HS-5 (cell line): ENCODE data around the gene BANP.
"Not testable (repeated sequence)": the region's sequence is repeated elsewhere in the genome, so short reads cannot be mapped to it uniquely, and the experiment has no call there.

Experiments
- DNase-seq: peaks from one replicate; pipeline ENCODE4 v3.0.0-alpha.2; 2012; ENCODE audit warnings: low read depth

The BANP gene

DNA sequence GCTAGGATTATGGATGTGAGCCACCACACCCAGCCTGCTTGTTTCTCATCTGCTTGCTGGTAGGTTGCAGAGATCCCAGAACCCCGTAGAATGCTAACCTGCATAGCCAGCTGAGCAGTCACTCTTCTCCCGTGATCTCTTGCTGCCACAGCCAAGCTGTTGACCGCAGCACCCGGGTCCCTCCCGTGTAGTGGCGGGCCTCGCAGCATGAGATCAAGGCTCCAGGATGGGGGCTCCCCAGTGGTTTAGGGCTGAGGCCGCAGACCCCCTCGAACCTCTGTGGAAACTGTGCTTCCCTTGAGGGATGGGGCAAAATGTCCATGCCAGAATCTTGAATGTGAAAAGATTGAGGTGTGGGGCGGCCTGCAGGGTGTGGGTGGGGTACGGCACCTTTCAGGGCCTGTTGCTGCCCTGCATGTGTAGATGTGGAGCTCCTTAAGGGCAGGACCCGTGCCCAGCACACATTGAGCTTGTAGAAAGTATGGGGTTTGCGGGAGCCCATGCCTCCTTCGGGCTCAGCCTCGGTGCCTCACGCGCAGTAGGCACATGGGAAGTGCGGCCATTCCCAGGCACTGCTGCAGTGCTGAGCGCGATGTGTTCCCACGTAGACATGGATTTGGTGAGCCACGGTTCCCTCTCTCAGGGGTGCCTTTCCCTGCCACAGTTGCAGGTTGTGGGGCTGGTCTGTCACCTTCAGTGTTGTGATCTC is 99.9 kb downstream of the BANP start:
- DNase-seq = no peak

GRCh38 chr16:88052661-88053060 is 101.4 kb downstream of the BANP start:
- no peak for DNase-seq

GRCh38 chr16:88053479-88053878 is 102.2 kb downstream of the BANP start:
- DNase-seq = not testable (repeated sequence)

- no peak for DNase-seq
These were observed 104.1 kb downstream of the BANP start for GRCh38 chr16:88055356-88055755.

GRCh38 chr16:88056212-88056611 is 105.0 kb downstream of the BANP start:
- DNase-seq = no peak

- DNase-seq = no peak
These were observed 106.4 kb downstream of the BANP start for GRCh38 chr16:88057656-88058055.

- DNase-seq = no peak
These were observed 106.9 kb downstream of the BANP start for GRCh38 chr16:88058136-88058535.

GRCh38 chr16:88058817-88059216 is 107.6 kb downstream of the BANP start:
- DNase-seq = no peak

DNA sequence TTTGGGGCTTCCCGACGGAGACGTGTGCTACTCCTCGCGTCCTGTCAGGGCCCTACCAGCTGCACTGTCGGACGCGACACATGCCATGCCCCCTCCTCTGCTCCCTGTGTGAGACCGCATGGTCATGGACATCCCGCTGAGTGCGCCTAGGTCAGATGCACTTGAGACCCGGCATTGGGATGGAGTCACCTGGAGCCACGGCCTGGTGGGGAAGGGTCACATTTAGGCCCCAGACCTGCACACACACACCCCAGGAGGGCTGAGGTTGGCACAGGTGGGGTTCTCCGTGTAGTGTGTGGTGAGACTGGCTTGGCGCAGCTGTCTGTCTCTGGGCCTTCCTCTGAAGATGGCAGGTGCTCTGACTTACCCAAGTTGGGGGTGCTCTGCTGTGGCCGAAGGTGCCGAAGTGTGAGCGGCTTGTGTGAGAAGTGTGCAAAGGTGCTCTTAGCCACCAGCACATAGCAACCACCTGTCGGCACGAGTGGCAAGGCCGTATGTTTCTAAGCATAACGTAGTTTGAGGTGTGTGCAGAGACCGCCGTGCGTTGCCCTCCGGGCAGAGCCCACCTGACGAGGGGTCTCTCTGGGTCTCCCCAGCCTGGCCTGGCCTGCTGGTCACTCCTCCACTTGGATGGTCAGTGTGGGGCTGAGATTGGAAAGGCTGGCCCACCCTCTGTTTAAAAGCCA is 108.6 kb downstream of the BANP start:
- no peak for DNase-seq

- no peak for DNase-seq
These were observed 109.4 kb downstream of the BANP start for GRCh38 chr16:88060524-88061219.

DNA sequence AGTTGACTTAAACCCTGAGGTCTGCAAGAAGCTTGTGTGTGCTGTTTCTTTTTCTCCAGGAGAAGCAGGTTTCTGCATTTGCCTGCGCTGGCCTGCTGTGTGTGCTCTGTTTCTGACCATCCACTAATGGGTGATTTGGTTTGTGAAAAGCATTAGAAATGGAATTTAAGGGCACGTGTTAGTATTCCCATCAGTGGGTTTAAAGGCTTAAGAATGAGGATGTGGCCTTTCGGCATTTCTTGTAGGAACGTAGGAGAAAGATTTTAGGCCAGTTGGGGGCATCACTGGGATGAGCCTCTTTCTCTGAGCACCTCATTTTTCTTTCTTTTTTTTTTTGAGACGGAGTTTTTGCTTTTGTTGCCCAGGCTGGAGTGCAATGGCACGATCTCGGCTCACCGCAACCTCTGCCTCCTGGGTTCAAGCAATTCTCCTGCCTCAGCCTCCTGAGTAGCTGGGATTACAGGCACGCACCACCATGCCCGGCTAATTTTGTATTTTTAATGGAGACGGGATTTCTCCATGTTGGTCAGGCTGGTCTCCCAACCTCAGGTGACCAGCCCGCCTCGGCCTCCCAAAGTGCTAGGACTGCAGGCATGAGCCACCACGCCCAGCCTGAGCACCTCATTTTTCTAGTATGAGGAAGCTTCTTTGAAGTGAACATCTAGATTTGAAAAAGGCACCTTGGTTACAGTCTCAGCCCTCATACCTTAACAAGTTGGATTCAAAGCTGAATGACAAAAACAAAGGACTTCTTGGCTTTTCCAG is 110.3 kb downstream of the BANP start:
- DNase-seq = no peak

DNA sequence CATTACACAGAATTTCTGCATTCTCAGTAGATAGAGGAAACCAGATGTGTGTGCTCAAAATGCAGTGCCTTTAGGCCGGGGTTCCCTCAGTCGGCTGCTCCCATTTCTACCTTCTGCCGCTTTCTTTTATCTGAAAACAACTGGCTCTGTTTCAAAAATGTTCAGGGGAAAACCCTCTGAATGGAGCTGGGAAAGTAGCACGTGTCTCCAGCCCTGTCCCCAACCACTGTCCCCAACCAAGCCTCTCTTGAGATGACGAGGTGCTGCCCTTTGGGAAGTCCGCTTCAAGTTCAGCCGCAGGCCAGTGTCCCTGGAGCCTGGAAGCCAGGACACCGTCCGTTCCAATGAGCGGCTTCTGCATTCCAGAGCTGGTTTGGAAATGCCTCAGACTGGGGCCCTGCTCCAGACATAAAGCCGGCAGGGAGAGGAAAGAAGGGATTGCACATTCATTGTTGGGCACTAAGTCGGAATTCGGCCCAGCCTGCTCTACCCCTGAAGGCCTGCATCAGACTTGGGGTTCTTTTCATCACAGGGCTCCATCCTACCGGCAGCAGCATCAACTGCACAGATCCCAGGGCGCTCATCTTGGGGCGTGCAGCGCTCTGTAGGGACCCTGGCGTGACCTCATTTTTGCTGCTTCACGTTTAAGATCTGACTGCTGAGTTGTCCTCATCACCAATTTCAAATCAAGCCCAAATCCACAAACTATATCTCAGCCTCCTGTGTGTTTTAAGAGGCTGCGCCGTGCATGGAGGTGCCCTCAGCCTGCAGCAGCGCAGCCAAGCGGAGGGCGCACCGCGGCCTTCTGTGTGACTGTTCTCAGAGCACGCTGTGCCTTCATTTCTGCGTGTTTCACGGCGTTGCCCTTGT is 111.3 kb downstream of the BANP start:
- no peak for DNase-seq

DNA sequence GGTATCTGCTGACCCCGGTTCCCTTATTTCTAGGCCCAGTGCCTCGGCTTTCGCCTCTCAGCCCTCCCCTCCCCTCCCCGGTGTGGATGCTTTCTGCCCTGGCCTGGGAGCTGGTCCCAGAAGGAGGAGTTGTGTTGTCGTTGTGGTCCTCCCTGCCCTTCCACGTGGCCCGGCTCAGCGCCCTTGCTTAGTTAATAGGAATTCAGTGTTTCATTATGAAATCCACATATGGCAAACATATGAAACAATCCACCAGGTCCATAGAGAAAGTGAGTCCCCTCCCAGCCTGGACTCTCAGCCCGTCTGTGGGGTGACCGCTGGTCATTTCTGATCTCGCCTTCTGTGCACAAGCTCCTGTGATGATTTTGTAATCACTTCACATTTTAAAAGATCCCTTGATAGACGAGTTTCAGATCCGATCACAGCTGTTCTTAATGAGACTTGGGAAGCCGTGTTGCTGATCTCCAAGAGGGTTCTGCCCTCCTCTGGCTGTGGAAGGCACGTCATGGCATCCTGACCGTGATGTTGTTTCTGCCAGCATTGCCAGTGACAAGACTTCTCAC is 112.1 kb downstream of the BANP start:
- DNase-seq = peak; percentile 44

DNA sequence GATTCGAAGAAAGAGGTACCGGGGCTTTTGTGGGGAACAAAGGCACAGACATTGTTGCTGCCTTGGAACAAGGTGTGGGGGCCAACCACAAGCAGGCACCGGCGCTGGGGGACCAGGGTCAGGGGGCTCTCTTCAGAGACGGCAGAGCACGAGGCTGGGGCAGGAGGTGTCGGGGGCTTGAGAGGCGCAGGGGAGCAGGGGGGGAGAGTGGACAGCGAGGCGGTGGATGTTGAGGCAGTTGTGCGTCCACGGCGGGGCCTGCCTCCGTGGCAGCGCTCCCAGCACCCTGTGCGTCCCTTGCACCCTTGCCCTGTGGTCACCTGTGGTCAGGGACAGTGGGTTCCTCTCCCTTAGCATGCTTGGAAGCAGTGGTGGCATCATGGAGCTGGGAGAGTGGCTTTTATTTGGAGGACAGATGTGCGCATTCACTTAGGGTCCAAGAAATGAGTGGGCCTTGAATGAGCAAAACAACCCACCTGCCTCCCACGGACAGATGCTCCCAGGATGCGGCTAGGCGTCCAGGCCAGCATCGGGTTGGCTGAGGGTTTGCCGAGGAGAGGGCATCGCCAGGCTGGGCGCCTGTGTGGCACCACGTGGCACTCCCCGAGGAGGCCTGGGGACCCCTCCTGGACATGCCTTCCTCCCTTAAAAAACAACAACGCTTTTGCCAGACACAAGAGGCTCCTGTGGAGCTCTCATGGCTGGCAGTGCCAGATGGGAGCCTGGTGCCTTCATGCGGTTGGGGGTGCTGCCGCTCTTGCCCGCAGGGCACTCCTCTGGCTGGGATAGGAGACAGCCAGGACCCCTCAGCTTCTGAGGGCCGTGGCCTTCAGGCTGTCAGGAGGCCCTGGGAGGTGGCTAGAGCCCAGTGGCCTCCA is 113.0 kb downstream of the BANP start:
- DNase-seq = no peak

- DNase-seq = no peak
These were observed 113.9 kb downstream of the BANP start for GRCh38 chr16:88064889-88065746.

DNA sequence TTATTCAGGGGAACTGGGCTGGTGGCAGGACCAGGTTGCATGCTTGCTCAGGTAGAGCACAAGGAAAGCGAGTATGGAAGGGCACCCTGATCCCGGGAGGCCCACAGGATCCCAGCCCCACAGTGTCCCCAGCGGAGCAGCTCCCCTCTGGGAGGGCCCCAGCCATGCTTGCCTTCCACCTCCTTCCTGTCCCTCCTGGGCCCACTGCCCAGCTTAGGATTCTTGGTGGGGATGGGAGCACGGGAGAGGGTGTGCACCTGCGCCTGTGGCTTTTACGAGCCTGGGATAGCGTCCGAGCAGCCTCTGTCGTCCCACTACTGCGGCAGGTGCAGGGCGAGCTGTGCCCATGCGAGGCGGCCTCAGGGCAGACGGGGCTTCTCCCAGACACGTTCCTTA is 114.5 kb downstream of the BANP start:
- no peak for DNase-seq

DNA sequence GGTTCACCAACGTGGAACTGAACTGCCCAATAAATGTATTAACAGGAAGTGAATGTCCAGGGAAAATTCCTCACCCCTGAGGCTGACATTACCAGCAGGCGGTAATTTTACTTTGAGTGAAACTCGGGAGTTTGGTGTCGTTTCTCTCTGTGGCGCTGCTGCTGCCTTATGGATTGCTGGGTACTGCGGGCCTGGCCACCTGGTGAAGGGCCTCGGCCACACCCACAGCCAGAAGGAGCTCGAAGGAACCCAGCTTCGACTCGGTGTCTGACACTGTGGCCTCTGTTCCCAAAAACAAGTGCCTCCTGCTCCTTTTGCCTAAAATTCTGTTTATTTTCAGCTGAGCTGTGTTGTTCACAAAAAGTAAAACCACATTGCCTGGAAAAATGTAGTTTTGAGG is 115.0 kb downstream of the BANP start:
- no peak for DNase-seq

DNA sequence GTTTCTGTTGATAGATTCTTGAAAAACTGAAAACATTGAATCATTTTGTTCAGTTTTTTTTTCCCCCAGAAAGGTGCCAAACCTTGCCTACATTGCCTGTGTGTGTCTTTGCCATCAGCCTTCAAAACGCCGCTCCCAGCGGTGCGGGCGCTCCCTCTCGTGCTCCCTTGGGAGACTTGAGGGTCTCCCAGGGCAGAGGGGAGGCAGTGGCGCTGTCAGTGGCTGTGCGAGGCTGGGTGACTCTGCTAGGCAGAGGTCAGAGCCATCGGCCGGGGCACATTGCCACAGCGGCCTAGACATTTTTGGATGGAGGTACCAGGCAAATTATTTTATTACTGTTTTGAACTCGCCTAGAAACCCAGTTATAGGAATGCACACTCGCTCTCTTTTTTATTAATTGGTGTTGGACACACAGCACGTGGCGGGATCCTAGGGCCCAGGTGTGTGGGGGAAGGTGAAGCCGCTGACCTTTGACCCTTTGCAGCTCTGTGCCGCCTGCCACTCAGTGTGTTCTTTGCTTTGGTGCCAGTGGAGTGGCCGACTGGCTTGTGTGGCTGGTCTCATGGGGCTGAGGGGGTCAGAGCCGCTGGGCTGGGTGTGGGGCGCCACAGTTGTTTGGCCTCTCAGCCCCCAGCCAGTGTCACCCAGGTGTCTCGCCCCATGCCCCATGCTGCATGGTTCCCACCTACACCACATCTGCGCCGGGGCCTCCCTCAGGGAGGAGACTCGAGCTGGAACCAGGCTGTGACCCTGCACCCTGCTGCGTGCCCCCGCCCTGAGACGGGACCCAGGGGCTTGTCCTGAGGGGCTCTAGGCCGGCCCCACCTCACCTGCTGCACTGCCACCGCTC is 115.7 kb downstream of the BANP start:
- no peak for DNase-seq
